BJ (cell line): Measurements from ENCODE around the gene FOXO4. TPM values are rescaled to one million over a fixed set of nuclear protein-coding genes. Genes with fewer than 3 reads are reported as not detected.

Experiments
- CTCF ChIA-PET: fragments of 350-600 bp; formaldehyde crosslinking; extraction: SDS; loops from one replicate; lab custom pipeline; 2021; ENCODE audit warnings: antibody characterized with exemption, inconsistent platforms; lab: Yijun Ruan, JAX
- POLR2A ChIA-PET: fragments of 300-600 bp; sonication (Branson Sonifier 250); formaldehyde crosslinking; extraction: SDS; loops from one replicate; lab custom pipeline; 2021; ENCODE audit warnings: antibody characterized with exemption; lab: Charles Lee
- DNase-seq: peaks from one replicate; pipeline ENCODE4 v3.0.0-alpha.2; 2011; ENCODE audit warnings: low read depth
- H3K27me3 ChIP-seq: 2 replicates; pipeline ENCODE4 v1.6.0; 2011; ENCODE audit warnings: low read length; ENCODE audit not compliant: control insufficient read depth, insufficient read depth
- H3K36me3 ChIP-seq: 2 replicates; pipeline ENCODE4 v1.5.1; 2011; ENCODE audit warnings: low read length; ENCODE audit not compliant: control insufficient read depth, insufficient read depth
- H3K4me3 ChIP-seq: 2 replicates; pipeline ENCODE4 v1.5.1; 2011; ENCODE audit warnings: low read depth, mild to moderate bottlenecking, control low read depth, low read length
- CTCF ChIP-seq: IDR thresholded peaks from 2 replicates; pipeline ENCODE4 v1.5.1; 2011; ENCODE audit warnings: low read depth, mild to moderate bottlenecking, control low read depth, inconsistent platforms, low read length, moderate library complexity; ENCODE audit not compliant: insufficient read depth
- polyA plus RNA-seq: library from polyadenylated mRNA; depleted of rRNA; stranded (reverse); fragments of >200 nt; gene quantifications from 2 replicates; pipeline ENCODE4 v1.2.3, GENCODE V29; 2011

FOXO4 gene
- polyA plus RNA-seq, 1 experiment = 2.4 TPM

- Histone ChIP-seq H3K27me3 (no peaks in the 10 kb centered on the region), H3K4me3 (no peak overlapping the region), H3K36me3 (no peaks in the 10 kb centered on the region)
- no peak for DNase-seq
- CTCF ChIA-PET = interaction anchor here (0.5 kb wide), 1 partner anchor 145 kb away, joined by 3 read pairs; no protein-coding TSS in a partner anchor
- TF ChIP-seq CTCF = no peak
- POLR2A ChIA-PET = no interaction called here
Observed at GRCh38 chrX:71070531-71070930, 25.1 kb upstream of the FOXO4 start.

- no peak for TF ChIP-seq CTCF
- no peaks in the 10 kb centered on the region for H3K36me3 ChIP-seq
- no peak for DNase-seq
- no peaks in the 10 kb centered on the region for H3K27me3 ChIP-seq
- ChIA-PET CTCF (no interaction called here), POLR2A (no interaction called here)
- no peak overlapping the region for H3K4me3 ChIP-seq
Observed at GRCh38 chrX:71081330-71082123, 14.1 kb upstream of the FOXO4 start.

- DNase-seq = no peak
- H3K4me3 ChIP-seq = no peak overlapping the region
- ChIA-PET POLR2A (no interaction called here), CTCF (no interaction called here)
- H3K27me3 ChIP-seq = no peaks in the 10 kb centered on the region
- TF ChIP-seq CTCF = no peak
- no peaks in the 10 kb centered on the region for H3K36me3 ChIP-seq
Observed at GRCh38 chrX:71082124-71082647, 13.5 kb upstream of the FOXO4 start.

DNA sequence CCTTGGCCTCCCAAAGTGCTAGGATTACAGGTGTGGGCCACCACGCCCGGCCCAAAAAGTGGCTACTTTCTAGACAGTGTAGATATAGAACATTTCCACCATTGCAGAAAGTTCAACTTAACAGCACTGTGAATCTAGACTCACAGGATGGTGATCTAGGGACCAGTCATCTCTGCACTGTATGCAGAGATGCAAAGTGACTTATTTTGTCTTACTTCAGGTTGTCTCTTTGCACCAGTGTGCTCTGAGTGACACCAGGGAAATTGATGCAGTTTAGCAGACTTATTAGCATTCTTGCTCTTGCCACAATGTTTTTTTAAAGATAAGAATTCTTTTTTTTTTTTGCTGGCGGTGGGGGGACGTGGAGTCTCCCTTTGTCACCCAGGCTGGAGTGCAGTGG lies 12.8 kb upstream of the FOXO4 start:
- no peak for TF ChIP-seq CTCF
- no peak overlapping the region for H3K4me3 ChIP-seq
- no peaks in the 10 kb centered on the region for H3K27me3 ChIP-seq
- no peak for DNase-seq
- no peaks in the 10 kb centered on the region for H3K36me3 ChIP-seq
- CTCF ChIA-PET = no interaction called here
- POLR2A ChIA-PET = no interaction called here

DNA sequence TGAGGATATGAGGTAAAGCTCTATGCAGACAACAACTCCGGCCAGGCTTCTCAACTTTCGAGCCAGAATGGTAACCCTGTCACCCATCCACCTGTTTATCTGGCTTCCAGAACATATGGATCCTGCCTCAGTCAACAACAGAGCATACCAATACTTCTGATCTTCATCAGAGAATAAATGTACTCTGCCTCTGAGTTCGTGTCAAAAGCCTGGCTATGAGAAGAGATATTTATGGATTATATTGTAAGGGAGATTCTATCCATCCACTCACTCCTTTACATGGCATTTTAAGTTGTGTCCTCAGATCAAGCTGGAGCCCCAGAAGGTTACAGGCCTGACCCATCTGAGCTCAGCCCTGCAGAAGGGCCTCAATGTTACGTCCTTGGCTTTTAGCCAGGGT lies 9.8 kb upstream of the FOXO4 start:
- ChIA-PET CTCF (no interaction called here), POLR2A (no interaction called here)
- H3K27me3 ChIP-seq = no peaks in the 10 kb centered on the region
- no peak for TF ChIP-seq CTCF
- H3K36me3 ChIP-seq = no peaks in the 10 kb centered on the region
- no peak overlapping the region for H3K4me3 ChIP-seq
- DNase-seq = no peak
